Fibroblast of skin of scalp (primary cell): ENCODE data around the gene SPINK14. TPM values are rescaled to one million over a fixed set of nuclear protein-coding genes. Genes with fewer than 3 reads are reported as not detected.

Source experiments
- DNase-seq: peaks from one replicate; pipeline ENCODE4 v3.0.0-alpha.2; 2013
- polyA plus RNA-seq, 2 experiments: library from polyadenylated mRNA; unstranded; fragments of 120-200 nt; gene quantifications; one replicate each; pipeline ENCODE4 v1.2.1, GENCODE V29; 2013; ENCODE audit not compliant: insufficient read length in 2 of 2

SPINK14 gene, protein sequence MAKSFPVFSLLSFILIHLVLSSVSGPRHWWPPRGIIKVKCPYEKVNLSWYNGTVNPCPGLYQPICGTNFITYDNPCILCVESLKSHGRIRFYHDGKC
- not detected for polyA plus RNA-seq (2013, experiment 1 of 2; ENCODE audit: insufficient read length)
- polyA plus RNA-seq (2013, experiment 2 of 2; ENCODE audit: insufficient read length), result not detected

DNA sequence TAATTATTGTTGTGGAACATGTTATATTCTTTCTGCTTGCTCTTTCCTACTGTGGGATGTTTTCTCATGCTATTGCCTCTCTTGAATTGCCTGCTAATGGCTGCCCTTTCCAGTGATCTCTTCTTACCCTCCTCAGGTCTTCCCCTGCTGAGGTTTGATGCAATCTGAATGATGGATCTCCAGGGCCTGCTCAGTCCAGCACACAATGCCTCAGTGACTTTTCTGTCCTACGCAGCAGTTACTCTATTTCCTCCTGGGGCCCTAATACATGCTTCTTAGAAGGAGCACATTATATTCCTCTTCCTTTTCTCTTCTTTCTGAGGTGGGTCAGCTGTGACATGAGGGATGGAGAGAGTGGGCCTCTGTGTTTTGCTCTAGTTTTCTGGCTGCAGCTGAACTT lies at the start of gene SPINK14:
TSS of gene SPINK14 (plus strand) at position 301 of the 400 bp plus-strand sequence. CDS start 1,187 bp downstream, outside the sequence.
- DNase-seq, result no peak

DNA sequence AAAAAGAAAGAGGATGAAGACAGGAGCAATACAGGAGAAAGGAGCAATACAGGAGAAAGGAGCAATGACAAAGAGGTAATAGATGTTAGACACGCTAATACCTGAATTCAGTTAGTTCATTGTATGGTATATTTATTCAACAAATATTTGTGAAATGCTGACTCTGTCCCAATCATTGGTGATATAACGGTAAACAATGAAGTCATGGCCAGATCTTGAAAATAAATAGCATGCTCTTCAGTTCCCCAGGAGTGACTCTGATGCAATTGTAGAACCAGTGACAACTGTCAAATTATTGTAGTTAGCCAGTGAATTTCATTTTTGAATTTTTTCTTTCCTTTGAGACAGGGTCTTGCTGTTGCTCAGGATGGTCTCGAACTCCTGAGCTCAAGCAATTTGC lies 48.0 kb upstream of the SPINK14 start:
- DNase-seq, result no peak

DNA sequence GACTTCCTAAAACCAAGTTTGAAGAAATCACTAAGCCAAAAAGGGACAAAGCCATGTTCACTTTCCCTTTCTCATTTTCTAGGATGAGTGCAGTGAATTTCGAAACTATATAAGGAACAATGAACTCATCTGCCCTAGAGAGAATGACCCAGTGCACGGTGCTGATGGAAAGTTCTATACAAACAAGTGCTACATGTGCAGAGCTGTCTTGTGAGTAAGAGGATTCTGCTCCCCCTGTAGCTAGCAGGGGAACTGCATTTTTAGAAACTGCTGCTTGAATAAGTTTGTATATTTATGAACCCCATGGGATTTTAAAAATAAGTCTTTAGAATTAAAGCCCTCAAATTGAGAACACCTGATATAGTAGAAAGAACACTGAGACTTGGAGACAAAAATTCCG lies 42.7 kb upstream of the SPINK14 start:
- DNase-seq, result no peak

DNA sequence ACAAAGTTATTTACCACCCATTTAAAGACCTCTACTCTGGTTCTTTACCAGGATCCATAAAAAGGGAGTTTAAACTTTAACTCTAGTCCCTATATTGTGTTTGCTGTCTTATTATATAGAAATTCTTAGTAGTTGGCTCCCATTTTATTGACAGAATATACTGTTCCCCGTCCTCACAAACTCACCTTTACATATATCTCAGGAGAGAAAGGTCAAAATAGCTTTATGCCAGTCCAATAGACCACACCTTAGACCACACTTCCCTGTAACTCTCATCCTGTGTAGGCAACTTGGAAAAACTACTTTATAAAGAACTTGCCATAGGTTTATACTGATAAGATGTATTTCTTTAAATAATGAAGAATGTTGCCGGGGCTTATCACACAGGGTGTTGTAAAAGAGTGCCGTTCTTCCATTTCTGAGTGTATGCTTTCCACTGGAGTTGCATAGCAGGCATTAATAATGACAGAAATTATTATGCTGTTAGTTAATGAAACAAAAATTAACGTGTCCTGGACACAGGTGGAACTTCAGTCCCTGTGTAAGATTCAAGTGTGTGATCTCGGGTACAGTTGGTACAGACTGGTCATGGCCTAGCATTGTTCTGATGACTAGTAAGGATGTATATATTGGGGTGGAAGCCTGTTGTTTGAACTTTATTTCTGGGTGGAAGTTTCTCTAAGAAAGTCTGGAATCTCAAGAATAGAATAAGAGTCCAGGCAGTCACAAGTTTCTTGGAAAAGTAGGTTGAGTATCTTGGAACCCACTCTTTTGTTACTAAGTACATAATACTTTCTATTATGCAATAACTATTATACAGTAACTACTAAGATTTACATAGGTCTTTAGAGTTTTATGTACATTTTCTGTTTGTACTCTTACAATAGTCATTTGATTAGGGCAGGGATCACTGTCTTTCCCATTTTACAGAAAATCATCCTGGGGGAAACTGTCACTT lies 33.0 kb upstream of the SPINK14 start:
- no peak for DNase-seq

DNA sequence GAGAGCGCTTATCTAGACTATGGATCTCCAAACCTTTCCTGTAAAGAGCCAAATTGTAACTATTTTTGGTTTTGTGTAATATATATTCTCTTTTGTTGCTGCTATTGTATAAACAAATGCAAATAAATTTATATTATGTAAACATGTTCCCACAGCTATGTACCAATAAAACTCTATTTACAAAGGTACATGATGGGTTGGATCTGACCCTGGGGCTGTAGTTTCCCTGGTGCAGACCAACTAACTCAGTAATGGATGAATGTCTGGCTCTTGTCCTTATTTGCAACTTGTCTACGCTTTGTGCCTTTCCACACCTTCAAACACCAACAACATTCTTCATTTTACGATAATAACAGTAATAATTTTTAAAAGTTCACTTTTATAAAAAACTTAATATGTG lies 27.5 kb upstream of the SPINK14 start:
- DNase-seq, result no peak

DNA sequence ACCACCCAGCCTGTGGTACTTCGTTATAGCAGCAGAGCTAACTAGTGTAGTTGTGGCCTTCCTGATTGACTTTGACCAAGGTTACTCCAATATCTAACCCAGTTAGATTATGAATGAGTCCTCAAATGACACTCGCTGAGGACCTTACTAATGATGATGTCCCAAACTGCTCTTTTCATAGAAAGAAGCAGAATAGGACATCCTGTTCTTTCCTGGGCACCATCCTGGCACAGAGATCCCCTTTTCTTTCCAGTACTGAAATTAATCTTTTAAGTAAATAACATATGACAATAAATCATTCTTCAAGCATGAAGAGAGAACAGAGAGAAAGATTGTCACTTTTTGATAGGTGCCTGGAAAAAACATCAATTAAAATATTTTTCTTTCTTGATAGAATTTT lies 26.7 kb upstream of the SPINK14 start:
- no peak for DNase-seq

DNA sequence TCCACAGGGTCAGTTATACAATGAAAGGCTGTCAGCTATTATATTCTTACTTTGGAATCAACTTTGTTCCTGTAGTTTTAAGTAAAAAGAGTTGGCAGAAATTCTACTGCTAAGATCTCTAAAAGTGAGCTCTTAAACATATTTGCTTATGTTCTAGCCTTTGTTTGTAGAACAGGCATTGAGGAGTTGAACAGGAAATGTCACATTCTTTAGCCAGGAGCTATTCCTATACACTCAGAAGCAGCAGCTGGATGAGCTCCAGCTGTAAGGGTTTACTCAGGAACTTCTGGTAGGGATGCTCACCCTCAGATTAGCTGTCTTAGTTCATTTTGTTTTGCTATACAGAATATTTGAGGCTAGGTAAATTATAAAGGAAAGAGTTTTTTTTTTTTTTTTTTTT lies 22.4 kb upstream of the SPINK14 start:
- DNase-seq, result no peak

DNA sequence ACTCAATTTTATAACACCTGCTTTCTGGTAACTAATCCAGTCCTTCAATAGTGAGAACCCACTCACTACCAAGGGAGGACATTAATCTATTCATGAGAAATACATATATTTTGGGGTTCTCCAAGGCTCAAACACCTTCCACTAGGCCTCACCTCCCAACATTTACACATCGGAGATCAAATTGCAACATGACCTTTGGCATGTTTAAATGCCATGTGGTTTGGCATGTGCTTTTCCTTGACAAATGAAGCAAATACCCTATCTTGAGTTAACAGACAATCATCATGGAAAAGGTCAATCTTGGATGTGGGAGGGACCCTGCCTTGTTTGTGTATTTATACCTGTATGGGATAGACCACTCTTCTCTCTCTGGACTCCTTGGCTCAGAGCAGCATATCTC lies 21.9 kb upstream of the SPINK14 start:
- DNase-seq, result no peak

DNA sequence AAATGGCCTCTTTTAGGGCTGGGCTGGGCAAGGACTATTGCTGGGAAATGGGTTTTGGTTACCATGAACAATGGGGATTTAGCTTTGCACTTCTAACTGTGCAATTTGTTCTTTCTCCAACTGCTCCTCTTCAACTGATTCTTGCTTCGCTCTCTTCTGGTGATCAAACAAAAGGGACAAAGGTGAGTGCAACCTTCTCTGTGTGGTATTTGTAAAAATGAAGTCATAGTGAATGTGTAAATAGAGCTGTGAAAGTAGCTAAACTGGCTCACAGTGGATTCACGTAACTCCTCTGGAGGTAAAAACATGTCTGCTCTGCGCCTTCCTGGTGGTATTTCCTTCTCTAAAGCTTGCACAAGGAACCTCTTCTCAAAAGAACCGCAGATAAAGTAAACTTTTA lies 20.9 kb upstream of the SPINK14 start:
- no peak for DNase-seq

DNA sequence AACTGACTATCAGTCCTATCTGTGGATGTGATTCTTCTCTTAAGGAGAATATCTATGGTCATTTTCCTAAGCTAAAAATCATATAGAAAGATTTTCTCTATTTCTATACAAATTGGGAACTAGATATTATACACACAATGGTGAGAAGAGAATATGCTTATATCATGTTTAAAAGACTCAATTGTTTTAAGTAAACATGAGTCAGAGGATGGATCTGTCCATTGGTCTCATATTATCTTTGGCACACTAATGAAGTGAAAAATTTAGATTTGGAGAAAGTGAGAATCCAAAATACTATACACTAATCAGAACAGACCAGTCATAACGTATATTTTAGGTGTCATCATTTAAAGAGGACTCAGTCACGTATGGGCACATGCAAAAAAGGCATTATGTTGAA lies 16.5 kb upstream of the SPINK14 start:
- DNase-seq, result no peak

DNA sequence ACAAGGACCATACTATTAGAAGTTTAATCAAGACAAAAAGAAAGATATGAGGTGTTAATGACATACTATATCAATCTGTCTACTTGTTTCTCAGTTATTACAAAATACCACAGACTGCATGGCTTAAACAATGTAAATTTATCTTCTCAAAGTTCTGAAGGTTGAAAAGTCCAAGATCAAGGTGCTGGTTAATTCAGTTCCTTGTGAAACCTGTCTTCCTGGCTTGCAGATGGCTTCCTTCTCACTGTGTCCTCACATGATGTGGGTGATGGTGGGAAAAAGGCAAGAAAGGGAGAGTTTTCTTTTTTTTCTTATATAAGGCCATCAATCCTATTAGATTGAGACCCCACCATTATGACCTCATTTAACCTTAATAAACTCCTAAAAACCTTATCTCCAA lies 15.6 kb upstream of the SPINK14 start:
- no peak for DNase-seq

DNA sequence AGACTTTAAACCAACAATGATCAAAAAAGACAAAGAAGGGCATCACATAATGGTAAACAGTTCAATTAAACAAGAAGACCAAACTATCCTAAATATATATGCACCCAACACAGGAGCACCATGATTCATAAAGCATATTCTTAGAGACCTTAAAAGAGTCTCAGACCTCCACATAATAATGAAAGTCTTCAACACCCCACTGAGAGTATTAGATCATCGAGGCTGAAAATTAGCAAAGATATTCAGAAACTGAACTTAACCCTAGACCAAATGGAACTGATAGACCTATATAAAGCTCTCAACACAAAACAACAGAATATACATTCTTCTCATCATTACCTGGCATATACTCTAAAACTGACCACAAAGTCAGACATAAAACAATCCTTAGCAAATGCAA lies 11.7 kb upstream of the SPINK14 start:
- no peak for DNase-seq

DNA sequence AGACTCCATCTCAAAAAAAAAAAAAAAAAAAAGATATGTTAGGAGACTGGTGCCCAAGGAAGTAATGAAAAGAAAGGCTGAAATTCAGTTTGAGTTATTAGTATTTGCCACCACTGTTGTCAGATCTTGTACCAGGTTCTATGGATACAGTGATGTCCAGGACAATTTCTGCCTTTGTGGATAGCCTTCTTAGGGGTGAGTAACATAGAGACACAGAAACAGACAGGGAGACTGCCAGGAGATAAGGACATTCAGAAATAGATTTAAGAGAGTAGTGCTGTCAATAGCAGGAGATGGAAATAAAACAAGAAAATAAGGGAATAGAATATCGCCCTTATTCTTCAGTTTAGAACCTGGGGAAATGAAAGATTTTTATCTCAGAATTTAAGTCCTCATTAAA lies 6.3 kb upstream of the SPINK14 start:
- no peak for DNase-seq

DNA sequence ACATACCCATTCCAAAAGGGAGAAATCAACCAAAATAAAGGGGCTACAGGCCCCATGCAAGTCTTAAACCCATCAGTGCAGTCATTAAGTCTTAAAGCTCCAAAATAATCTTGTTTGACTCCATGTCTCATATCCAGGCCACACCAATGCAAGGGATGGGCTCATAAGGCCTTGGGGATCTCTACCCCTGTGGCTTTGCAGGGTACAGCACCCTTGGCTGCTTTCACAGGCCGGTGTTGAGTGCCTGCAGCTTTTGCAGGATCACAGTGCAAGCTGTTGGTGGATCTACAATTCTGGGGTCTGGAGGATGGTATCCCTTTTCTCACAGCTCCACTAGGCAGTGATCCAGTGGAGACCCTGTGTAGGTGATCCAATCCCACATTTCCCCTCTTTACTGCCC lies 5.0 kb upstream of the SPINK14 start:
- no peak for DNase-seq

DNA sequence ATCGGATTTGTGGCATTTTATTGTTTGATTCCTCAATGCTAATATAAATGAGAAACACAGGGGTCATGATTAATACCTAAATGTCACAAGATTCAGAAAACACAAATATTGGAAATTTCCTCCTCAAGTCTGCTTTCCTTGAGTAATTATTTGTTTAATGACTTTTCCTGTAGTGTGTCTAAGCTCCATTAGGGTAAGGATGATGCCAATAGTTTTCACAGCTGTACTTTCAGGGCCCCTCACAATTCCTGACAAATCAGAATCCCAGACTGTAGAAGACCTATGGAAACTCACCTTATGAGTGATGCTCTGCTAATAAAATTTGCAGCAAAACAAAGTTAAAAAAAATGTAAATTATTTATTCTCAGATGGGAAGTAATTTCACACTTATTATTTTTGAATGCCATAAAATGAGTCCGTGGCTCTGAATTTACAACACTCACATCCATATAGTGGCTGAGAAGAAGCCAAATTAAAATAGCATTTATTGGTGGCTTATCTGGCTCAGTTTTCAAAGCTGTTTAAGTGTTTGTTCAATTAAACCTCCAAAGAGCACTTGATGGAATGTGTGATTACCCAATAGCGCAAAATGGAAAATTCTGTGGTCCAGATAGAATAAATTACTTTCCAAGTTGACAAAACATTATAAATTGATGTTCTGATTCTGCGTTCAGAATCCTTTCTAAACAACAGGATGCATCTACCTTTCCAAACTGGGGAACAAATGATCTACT lies 1.6 kb upstream of the SPINK14 start:
- DNase-seq, result no peak

DNA sequence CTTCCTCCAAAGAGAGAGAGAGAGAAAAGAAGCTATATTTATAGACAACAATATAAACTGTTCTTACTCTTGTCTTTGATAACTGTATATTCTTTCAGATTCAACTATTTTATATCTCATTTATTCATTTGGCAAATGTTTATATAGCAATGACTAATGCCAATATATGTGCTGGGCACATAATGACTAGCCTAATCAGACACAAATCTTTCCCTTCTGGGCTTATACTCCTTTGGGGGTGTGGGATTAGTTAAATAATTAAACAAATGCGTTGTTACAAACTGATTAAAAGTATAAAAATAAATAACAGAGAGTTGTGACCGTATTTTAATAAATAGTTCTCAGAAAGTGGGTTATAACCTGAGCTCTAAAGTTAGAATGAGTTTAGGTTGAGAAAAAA lies 4.0 kb downstream of the SPINK14 start:
- no peak for DNase-seq

DNA sequence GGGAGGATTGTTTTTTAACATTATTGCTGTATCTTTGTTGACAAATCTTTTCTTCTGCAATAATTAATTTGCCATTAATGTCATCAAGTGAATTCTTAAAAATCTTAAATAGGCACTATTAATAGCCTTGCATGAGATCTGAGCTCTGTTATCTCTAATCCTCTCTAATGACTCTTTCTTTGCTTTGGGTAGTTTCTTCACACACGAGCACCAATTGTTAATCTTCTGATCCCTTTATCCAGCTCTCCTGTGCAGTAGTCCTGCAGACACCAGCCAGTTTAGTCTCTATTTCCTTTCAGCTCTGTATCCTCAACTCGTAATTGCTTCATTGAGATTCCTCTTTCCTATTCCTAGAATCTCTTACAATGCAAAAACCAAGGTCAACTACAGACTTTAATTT lies 8.1 kb downstream of the SPINK14 start:
- no peak for DNase-seq

DNA sequence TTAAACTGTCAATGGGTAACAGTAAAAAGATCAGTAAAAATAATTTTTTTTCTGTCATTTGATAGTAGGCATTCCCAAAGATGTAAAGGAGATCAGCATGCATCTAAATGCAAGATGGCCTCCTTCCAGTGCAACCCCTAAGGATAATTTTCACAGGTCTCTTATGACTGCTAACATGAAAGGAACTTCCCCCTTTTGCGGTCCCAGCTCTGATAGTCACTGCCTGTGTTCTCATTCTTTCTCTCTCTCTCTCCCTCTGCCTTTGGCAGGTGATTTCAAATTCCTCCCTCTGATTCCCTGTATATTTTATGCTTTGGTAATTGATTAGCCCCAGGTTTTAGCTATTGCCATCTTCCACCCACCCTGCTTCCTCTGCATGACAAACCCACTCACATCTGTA lies 8.9 kb downstream of the SPINK14 start:
- no peak for DNase-seq

DNA sequence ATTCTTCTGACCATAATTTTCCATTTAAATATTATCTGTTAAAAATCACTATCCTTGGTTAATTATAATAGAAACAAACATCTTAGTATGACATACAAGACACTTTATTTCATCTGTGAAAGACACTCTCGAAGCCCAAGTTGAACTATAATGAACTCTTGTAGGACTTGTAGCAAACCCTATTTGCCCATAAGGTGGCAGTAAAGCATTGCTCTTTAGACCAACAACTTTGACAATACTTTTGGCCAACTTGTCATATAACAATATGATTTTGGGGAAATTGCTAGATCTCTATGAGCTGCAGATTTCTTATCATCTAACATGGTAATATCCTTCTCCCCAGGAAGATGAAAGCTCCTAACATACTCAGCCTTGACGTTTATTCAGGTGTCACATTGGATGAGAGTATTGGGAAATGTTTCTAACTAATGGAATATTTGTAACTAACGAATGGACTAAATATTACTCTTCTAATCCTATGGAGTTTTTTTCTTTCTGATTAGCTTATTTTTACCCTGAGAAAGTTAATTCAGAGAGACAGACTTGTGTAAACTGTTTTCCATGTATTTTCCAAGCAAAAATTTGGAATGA lies 11.0 kb downstream of the SPINK14 start:
- DNase-seq, result peak; percentile 52

DNA sequence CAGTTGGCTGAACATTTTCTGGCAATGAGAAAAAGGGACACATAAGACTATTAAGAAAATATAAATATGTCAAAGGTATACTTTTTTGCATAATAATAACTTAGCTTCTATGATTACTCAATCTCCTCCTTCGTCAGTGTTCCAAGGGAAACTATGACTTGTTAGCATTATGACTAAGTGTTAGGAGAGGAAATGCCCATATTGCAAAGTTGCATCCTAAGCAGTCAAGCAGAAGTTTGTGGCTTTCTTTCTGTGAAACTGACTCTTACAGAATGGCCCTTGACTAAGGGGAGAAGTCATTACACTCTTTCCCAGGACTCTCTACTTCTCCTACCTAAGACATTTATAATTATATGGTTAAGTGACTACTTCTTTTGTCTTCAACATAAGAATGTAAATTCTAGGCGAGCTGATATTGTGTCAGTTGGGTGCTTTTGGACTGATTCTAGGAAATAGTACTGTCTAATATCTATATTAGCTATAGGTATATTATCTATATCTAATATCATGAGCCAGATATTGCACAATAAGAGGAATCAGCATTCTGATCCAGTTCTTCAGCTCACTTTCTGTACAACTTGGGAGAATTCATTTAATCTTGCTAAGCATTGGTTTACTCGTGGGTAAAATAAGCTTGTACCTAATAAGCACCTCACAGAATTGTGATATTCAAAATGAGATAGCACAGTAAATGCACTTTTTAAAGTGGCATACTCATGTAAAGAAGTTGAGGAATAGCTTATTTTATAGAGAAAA lies 18.1 kb downstream of the SPINK14 start:
- DNase-seq, result no peak

DNA sequence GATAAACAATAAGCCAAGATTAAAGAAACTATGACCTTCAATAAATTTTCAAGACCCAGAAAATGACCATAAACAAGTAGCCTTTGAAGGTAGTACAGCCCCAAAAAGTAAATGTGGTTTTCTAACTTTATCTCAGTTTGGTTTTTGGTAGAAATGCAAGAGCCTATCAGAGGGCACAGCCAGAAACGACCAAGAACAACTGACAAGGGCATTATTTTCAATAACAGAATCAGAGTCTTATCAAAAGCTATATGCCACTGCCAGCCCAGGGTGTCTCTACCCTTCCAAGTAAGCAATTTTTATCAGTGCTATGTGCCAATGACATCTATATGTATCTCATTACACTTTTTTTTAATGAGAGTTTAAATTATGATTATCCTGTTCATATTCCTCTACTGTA lies 22.7 kb downstream of the SPINK14 start:
- DNase-seq, result no peak

DNA sequence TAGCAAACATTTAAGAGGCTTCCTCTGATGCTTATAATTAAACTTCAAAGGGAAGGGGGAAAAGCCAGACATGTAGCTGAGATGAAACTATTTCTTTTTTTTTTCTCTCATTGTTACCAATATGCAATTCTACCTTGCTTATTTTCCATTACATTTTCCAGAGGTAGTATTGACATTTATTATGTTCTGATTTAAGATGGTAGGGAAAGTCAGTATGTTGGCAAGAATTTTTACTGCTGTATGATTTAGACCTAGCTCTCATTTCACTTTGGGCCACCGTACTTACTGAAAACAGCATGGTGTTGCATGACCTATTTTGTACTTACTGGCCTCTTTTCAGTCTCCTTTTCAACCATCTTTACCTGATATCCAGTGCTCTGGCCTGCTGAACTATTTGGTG lies 24.9 kb downstream of the SPINK14 start:
- DNase-seq, result no peak
